HG02884 (cell line): ENCODE data around the gene PRRT2.
"Not testable (repeated sequence)": the region's sequence is repeated elsewhere in the genome, so short reads cannot be mapped to it uniquely, and the experiment has no call there.

Experiments used
- ATAC-seq: cut with Tn5 transposase; IDR thresholded peaks from one replicate; pipeline ENCODE4 v1.9.1; 2021; ENCODE audit warnings: mild to moderate bottlenecking, moderate library complexity; ENCODE audit not compliant: unreplicated experiment

The PRRT2 gene

DNA sequence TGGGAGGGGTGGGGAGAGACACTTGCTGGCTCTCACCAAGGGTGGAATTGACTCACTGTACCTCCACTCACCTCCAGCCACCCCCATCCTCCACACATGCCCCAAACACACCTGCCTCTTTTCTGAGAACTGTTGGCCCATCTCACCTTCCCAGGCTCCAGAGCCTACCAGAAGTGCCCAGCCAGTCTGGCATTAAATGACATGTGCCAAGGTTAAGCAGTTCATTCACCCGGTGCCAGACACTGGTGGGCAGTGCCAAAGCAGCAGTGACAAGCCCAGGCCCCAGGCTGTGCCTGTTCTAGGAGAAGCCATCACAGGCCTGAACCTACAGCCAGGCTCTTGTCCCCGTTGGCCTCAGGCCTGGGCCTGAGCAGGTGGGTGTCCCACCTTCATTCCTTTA is 19.5 kb downstream of the PRRT2 start:
- ATAC-seq, result no peak

DNA sequence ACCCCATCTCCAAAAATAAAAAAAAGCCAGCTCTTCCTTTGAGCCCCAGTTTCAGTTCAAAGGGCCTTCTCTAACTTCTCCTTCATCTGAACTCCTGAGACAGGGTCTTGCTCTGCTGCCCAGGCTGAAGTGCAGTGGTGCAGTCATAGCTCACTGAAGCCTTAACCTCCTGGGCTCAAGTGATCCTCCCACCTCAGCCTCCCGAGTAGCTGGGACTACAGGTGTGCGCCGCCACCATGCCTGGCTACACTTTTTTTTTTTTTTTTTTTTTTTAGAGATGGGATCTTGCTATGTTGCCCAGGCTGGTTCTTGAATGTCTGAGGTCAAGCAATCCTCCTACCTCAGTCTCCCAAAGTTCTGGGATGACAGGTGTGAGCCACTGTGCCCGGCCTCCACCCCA is 21.2 kb downstream of the PRRT2 start:
- ATAC-seq, result not testable (repeated sequence)

DNA sequence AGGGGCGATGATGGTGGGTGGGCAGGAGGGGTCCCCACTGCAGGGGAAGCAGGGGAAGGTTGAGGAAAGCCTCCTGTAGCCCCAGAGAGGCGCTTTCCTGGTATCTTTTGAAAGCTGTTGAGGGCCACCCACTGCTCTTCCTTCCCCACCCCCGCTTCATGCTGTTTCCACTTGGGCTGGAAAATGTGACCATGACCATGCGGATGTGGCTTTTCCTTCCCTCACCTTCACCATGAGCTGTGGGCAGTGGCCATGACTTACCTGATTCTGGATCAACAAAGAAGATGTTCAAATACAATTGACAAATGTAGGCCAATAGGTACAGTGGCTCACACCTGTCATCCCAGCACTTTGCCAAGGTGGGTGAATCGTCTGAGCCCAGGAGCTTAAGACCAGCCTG is 22.1 kb downstream of the PRRT2 start:
- ATAC-seq, result no peak

DNA sequence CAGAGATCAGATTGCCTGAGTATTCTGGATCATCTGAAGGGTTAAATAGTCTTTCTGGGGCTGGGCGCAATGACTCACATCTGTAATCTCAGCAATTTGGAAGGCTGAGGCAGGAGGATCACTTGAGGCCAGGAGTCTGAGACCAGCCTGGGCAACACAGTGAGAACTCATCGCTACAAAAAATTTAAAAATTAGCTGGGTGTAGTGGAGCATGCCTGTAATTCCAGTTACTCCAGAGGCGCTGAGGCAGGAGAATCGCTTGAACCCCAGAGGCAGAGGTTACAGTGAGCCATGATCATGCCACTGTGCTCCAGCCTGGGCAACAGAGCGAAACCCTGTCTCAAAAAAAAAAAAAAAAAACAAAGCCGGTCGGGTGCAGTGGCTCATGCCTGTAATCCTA is 23.9 kb downstream of the PRRT2 start:
- ATAC-seq, result no peak

DNA sequence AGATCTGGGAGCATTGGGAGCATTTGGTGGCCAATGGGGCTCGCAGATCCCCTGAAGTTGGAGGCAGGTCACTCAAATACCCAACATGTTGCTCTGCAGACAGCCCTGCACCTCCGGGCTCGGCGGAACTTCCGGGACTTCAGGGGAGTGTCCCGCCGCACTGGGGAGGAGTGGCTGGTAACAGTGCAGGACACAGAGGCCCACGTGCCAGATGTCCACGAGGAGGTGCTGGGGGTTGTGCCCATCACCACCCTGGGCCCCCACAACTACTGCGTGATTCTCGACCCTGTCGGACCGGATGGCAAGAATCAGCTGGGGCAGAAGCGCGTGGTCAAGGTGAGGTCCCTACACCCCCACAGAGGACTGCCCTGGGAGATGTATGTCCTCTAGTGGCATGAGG is 24.6 kb downstream of the PRRT2 start:
- no peak for ATAC-seq

DNA sequence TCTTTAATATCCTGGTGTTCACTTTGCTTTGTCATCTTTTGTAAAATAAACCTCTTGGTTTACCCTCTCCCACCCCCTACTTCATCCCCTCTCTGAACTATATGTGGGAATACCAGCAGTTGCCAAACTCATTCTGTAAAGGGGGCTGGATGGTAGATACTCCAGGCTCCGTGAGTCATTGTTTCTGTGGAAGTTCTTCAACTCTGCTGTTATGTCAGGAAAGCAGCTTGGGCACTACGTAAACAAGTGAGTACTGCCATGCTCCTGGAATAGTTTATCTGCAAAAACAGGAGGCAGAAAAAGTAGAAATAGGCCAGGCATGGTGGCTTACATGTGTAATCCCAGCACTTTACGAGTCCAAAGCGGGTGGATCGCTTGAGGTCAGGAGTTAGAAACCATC is 25.8 kb downstream of the PRRT2 start:
- no peak for ATAC-seq

DNA sequence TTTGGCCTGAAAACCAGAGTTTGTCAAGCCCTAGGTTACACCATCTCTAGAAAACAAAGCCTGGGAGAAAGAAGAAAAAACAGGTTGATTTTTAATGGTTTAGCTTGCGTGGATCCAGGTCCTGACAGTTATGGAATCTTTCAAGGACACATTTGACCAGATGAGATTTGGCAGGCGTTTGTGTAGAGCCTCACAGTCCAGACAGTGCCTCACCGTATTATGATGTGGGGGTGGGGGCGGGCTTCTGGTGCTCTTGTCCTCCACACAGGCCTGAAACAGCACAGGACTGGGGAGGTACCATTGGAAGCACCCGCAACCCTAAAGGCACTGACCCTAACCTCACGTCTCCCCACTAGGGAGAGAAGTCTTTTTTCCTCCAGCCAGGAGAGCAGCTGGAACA is 27.8 kb downstream of the PRRT2 start:
- ATAC-seq, result no peak

DNA sequence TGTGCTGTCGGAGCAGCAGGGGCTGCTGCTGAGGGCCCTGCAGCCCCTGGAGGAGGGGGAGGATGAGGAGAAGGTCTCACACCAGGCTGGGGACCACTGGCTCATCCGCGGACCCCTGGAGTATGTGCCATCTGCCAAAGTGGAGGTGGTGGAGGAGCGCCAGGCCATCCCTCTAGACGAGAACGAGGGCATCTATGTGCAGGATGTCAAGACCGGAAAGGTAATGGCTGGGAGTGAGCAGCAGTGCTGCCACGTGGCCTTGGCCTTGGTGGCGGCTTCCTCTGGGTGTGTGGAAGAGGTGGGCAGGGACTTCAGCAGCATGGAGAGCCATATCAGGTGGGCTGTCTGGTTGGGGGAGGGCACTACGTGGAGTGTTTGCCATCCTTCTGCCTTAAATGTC is 28.2 kb downstream of the PRRT2 start:
- ATAC-seq, result no peak

DNA sequence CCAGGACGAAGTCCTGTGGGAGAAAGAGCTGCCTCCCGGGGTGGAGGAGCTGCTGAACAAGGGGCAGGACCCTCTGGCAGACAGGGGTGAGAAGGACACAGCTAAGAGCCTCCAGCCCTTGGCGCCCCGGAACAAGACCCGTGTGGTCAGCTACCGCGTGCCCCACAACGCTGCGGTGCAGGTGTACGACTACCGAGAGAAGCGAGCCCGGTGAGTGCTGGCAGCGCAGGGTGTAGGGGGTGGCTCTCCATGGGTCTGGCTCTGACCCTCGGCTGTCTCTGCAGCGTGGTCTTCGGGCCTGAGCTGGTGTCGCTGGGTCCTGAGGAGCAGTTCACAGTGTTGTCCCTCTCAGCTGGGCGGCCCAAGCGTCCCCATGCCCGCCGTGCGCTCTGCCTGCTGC is 29.6 kb downstream of the PRRT2 start:
- no peak for ATAC-seq

DNA sequence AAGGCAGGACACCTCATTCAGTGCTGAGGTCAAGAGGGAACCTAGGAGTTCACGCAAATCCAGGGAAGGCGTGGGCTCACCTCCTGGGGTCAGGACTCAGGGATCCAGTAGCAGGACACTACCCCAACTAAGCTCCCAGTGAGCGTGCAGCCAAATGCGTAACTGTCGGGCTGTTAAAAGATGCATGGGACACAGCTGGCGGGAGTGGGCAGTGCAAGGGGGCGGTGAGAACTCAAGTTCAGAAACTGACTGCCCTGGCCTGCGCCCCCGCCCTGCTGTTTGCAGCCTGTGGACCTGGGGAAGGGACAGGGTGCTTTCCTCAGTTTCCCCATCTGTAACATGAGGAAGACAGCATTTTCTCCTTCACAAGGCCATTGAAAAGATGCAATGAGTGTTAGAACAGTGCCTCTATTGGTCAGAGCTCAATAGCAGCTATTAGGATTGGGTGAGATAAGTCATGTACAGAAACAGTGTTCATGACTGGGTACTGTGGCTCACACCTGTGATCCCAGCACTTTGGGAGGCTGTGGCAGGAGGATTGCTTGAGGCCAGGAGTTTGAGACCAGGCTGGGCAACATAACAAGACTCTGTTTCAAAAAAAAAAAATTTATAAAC is 30.8 kb downstream of the PRRT2 start:
- ATAC-seq, result no peak

DNA sequence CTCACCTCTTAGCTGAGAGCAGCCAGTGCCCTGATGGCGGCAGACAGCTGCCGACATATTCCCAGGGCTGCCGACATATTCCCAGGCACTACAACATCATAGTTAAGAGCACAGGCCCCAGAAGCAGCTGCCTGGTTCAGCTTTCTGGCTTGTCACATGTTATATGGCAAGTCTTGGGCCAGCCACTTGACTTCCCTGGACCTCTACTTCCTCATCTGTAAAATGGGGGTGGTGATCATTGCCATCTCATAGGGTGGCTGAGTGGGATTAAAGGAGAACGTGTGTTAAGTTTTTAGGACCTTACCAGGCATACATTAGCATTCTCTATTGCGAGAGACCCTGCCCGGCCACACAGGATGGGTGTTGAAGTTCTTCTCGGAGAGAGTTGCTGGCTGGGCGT is 31.9 kb downstream of the PRRT2 start:
- ATAC-seq, result no peak

DNA sequence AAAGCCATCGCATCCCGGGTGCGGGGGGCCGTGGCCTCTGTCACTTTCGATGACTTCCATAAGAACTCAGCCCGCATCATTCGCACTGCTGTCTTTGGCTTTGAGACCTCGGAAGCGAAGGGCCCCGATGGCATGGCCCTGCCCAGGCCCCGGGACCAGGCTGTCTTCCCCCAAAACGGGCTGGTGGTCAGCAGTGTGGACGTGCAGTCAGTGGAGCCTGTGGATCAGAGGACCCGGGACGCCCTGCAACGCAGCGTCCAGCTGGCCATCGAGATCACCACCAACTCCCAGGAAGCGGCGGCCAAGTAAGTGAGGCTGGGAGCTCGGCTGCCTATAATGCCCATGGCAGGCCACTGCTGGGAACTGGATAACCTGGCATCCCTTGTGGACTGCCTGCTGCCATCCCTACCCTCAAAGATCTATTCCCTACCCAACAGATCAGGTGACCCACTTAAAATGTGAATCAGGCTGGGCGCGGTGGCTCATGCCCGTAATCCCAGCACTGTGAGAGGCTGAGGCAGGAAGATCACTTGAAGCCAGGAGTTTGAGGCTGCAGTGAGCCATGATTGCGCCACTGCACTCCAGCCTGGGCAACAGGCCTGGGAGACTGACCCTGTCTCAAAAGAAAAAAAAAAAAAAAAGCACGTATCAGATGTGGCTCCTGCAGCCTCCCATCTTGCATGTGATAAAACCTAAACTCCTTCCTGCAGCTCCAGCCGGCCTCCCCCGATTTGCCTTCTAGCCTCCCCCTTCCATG is 32.8 kb downstream of the PRRT2 start:
- no peak for ATAC-seq

DNA sequence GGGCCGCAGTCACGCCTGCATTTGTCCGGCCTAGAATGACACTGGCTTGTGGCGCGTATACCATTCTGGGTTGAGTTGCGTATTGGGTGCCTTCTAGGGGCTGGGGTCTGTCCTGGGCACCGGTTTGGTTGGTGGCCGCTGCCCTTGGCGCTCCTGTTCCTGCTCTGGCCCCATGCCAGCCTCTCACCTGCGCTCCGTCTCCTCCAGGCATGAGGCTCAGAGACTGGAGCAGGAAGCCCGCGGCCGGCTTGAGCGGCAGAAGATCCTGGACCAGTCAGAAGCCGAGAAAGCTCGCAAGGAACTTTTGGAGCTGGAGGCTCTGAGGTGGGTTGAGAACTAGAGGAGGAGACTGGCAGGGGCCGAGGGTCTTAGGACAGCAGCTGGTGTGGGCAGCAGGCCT is 33.7 kb downstream of the PRRT2 start:
- ATAC-seq, result no peak

DNA sequence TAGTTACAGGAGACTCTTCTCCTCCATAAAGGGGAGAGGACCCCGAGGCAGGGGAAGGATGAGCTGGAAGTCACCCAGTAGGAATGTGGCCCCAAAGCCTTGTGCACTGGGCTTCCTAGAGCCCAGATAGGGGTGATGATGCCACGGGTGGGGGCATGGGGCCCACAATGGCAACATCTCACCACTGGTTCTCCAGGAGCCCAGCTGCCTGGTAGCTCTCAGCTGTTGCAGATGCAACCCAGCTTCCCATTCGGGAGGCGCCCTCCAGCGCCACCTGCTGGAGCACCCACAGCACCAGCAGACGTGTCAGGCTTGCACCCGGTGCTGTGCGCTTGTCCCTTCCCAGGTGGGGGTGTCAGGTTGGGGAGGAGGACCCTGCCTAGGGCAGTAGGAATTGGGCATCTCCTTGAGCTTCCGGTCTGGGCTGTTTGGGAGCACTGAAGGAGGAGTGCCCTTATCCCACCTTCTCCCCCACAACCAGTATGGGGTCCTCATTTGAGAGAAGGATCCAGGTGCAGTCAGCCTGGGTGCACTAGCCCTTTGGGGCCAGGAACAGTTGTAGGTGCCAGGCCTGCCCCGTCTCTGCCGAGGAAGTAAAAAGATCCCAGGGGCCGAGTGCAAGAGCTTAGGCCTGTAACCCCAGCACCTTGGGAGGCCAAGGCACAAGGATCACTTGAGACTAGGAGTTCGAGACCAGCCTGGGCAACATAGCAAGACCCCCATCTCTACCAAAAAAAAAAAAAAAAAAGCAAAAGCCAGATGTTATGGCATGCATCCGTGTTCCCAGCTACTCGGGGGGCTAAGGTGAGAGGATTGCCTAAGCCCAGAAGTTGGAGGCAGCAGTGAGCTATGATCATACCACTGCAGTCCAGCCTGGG is 36.7 kb downstream of the PRRT2 start:
- no peak for ATAC-seq

DNA sequence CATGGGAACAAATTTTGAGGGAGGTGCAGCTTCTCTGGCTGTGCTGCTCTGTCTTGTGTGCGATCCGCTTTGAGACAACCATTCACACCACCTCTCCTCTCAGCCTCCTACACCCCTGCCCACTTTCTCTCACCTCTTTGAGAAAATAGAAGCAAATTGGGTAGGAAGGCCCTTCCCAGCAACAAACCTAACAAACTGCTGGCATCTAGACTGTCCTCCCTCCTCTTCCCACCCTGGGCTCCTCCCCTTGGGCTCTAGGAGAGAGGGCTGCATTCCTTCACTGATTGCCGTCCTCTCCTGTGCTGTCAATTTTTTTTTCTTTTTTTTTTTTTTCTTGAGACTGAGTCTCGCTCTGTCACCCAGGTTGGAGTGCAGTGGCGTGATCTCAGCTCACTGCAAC is 37.5 kb downstream of the PRRT2 start:
- no peak for ATAC-seq

DNA sequence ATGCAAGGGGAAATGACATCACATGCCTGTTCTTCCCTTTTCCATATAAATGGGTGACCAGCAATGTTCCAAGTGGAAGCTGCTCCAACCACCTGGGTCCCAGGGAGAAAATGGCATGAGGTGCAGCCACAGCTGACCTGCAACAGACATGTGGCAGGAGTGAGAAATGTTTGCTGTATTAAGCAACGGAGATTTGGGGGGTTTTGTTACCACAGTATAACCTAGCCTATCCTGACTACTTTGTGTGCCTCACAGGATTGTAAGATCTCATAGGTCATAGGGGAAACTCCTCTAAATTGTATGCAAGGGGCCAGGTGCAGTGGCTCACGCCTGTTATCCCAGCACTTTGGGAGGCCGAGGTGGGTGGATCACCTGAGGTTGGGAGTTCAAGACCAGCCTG is 39.0 kb downstream of the PRRT2 start:
- no peak for ATAC-seq

DNA sequence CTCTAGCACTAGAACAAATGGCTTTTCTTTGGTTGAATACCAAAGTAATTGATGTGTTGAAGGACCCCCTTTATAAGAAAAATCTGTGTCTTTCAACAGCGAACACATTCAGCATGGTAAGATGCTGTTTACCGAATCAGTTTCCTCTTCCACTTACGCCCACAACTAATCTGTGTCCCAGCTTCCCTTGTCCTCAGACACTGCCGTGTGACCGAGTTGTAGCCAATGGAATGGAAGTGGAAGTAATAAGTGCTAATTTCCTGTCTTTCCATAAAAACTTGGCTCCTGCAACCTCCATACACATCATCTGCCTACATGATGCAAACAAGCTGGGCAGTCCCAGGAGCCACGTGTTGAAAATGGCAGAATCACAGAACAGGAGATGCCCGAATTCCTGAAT is 40.7 kb downstream of the PRRT2 start:
- no peak for ATAC-seq

DNA sequence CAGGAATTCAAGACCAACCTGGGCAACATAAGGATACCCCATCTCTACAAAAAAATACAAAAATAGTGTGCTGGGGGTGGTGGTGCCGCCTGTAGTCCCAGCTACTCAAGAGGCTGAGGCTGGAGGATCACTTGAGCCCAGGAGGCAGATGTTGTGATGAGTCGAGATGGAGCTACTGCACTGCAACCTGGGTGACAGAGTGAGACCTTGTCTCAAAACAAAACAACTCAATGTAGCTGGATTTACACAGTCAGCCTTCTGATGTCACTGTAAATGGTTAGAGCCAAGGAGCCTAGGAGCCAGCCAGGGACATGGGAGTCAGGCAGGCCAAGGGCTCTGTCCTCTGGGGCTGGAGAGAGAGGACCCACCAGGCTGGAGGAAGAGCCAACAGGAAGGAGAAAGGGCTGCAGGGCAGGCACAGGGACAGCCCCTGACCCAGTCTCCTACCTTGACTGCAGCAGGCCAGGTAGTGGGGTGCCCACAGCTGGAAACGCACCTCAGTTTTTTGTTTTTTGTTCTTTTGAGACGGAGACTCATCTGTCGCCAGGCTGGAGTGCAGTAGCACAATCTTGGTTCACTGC is 42.6 kb downstream of the PRRT2 start:
- no peak for ATAC-seq

DNA sequence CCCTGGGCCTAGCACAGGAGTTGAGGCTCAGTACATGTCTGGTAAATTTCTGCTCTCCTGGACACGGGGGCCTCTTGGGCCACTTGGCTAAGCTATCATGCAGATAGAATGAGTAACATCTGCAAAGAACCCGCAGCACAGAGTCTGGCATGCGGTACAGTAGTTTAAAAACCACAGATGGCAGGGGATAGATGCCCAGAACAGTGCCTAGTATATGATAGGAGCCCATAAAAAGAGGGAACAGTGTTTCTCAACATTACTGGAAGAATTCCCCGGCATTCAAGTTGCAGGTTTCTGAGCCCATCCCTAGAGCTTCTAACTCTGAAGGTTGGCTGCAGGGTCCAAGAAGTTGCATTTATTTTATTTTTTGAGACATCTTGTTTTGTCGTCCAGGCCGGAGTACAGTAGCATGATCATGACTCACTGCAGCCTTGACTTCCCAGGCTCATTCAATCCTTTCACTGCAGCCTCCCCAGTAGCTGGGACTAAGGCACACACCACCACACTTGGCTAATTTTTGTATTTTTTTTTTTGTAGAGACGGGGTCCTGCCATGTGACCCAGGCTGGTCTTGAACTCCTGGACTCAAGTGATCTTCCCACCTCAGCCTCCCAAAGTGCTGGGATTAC is 45.3 kb downstream of the PRRT2 start:
- no peak for ATAC-seq

DNA sequence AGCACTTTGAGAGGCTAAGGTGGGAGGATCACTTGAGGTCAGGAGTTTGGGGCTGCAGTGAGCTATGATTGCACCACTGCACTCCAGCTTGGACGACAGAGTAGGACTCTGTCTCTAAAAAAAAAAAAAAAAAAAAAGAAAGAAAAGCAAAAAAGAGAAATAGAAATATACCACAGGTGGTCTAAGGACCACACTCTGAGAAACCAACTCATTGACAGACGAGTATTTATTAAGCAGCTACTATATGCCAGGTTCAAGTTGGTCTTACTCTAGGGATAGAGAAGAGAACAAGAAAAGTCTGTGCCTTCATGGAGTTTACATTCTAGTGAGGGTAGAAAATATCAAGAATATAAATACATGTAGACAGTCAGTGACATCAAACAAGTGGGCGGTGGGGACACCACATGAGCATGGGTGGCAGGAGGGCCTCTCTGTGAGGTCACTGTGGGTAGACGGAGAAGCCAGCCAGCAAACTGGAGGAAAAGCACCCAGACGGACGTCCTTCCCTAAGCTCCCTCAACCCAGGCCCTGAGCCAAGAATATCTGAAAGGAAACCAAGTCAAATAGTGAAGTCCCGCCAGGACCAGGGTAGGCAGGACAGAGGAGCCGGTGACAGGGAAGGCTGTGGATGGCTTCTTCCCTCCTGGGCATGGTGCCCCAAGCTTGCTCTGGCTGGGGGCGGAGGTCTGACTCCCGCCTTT is 46.3 kb downstream of the PRRT2 start:
- no peak for ATAC-seq

DNA sequence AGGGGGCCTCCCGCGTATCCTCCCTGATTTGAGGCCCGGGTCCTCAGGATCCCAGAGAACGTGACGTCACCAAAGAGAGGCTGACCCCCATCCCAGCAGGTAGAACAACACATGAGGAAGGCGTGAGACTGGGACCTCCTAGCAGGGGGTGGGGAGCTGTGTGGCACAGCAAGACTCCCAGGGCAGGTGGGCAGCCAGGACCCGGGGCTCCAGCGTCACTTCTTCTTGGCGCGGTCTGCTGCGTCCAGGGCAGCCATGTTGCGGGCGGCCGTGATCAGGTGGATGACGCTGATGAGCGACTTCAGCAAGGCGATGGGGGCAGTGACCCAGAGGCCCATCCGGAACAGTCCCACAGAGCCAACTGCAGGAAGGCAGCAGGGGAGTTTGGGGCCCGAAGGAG is 47.0 kb downstream of the PRRT2 start:
- no peak for ATAC-seq
